HEK293T (cell line): ENCODE results near the gene PITPNM3.

Source experiments
- ARNT ChIP-seq: fragments of 450-650 bp; IDR thresholded peaks from 2 replicates; pipeline ENCODE4 v1.6.1; 2017; ENCODE audit warnings: mild to moderate bottlenecking
- BHLHE40 ChIP-seq: fragments of 450-650 bp; IDR thresholded peaks from 2 replicates; pipeline ENCODE4 v1.6.1; 2016; ENCODE audit warnings: mild to moderate bottlenecking, moderate library complexity, borderline replicate concordance
- CTBP1 ChIP-seq: fragments of 450-650 bp; IDR thresholded peaks from 2 replicates; pipeline ENCODE4 v1.6.1; 2016; ENCODE audit warnings: borderline replicate concordance
- ELF4 ChIP-seq: fragments of 450-650 bp; IDR thresholded peaks from 2 replicates; pipeline ENCODE4 v1.6.1; 2017; ENCODE audit warnings: antibody characterized with exemption
- FOXK2 ChIP-seq: fragments of 450-650 bp; IDR thresholded peaks from 2 replicates; pipeline ENCODE4 v1.6.1; 2016; ENCODE audit warnings: mild to moderate bottlenecking
- FOXM1 ChIP-seq: fragments of 450-650 bp; IDR thresholded peaks from 2 replicates; pipeline ENCODE4 v1.6.1; 2017; ENCODE audit warnings: mild to moderate bottlenecking, borderline replicate concordance
- L3MBTL2 ChIP-seq: fragments of 450-650 bp; conservative IDR thresholded peaks from 2 replicates; pipeline ENCODE4 v1.6.1; 2016; ENCODE audit warnings: mild to moderate bottlenecking
- LEF1 ChIP-seq: fragments of 450-650 bp; IDR thresholded peaks from 2 replicates; pipeline ENCODE4 v1.6.1; 2017; ENCODE audit warnings: mild to moderate bottlenecking, borderline replicate concordance
- NFRKB ChIP-seq: fragments of 450-650 bp; IDR thresholded peaks from 2 replicates; pipeline ENCODE4 v1.6.1; 2016; ENCODE audit warnings: mild to moderate bottlenecking, moderate library complexity
- PKNOX1 ChIP-seq: fragments of 450-650 bp; IDR thresholded peaks from 2 replicates; pipeline ENCODE4 v1.6.1; 2016
- SP1 ChIP-seq: fragments of 450-650 bp; IDR thresholded peaks from 2 replicates; pipeline ENCODE4 v1.6.1; 2017
- SUZ12 ChIP-seq: fragments of 450-650 bp; IDR thresholded peaks from 2 replicates; pipeline ENCODE4 v1.6.1; 2016; ENCODE audit warnings: mild to moderate bottlenecking
- TARDBP ChIP-seq: fragments of 450-650 bp; IDR thresholded peaks from 2 replicates; pipeline ENCODE4 v1.6.1; 2016
- ZNF384 ChIP-seq: fragments of 450-650 bp; IDR thresholded peaks from 2 replicates; pipeline ENCODE4 v1.6.1; 2016

- TF ChIP-seq NFRKB, result no peak
- TF ChIP-seq SP1, result no peak
- TF ChIP-seq SUZ12, result no peak
- TF ChIP-seq ARNT, result no peak
- no peak for TF ChIP-seq PKNOX1
- no peak for TF ChIP-seq L3MBTL2
- TF ChIP-seq CTBP1, result no peak
- TF ChIP-seq ELF4, result no peak
- TF ChIP-seq ZNF384, result no peak
- TF ChIP-seq FOXK2, result no peak
- no peak for TF ChIP-seq LEF1
- TF ChIP-seq BHLHE40, result no peak
- no peak for TF ChIP-seq TARDBP
- no peak for TF ChIP-seq FOXM1
Measured at GRCh38 chr17:6474376-6474775, 82.0 kb downstream of the PITPNM3 start.
